Upper lobe of right lung (tissue), 1 donor: Measurements from ENCODE around the gene SCD5. TPM values are rescaled to one million over a fixed set of nuclear protein-coding genes. Genes with fewer than 3 reads are reported as not detected.

Source experiments
- ATAC-seq: fragments of 200-7000 bp; cut with Tn5 transposase; one replicate; pipeline ENCODE4 v1.9.1; 2020; ENCODE audit warnings: mild to moderate bottlenecking, moderate library complexity
- DNase-seq: peaks from one replicate; pipeline ENCODE4 v3.0.0-alpha.2; 2020
- H3K27ac ChIP-seq: fragments of 200-600 bp; one replicate; pipeline ENCODE4 v1.8.0; 2022
- H3K27me3 ChIP-seq: fragments of 200-600 bp; one replicate; pipeline ENCODE4 v1.8.0; 2022; ENCODE audit warnings: mild to moderate bottlenecking
- H3K36me3 ChIP-seq: fragments of 200-600 bp; one replicate; pipeline ENCODE4 v1.8.0; 2022
- H3K4me1 ChIP-seq: fragments of 200-600 bp; one replicate; pipeline ENCODE4 v1.8.0; 2022
- H3K4me3 ChIP-seq: fragments of 200-600 bp; one replicate; pipeline ENCODE4 v1.8.0; 2022; ENCODE audit warnings: mild to moderate bottlenecking
- H3K9me3 ChIP-seq: fragments of 200-600 bp; one replicate; pipeline ENCODE4 v1.8.0; 2022
- intact Hi-C: fragments of 100-400 bp; cut with DNase I; formaldehyde crosslinking; loops from one replicate; pipeline ENCODE4 v1.11.0; 2022
- total RNA-seq: library from RNA; stranded (reverse); fragmentation: NEBNext Ultra II Directional; extraction: Animal tissue kit (Norgen Biotek cat#: 25700); gene quantifications from one replicate; pipeline ENCODE4 v1.2.1, GENCODE V29; 2021
- TF ChIP-seq, protein P1 (sequence below): fragments of 200-600 bp; IDR thresholded peaks from one replicate; pipeline ENCODE4 v1.8.0; 2022; ENCODE audit warnings: antibody characterized with exemption
- donor health status: DM: no; HTN: yes; CAD: no; lungs with severe emphysema.

Gene SCD5
- total RNA-seq, 1 donor from 2014 or later, result 20.6 TPM

DNA sequence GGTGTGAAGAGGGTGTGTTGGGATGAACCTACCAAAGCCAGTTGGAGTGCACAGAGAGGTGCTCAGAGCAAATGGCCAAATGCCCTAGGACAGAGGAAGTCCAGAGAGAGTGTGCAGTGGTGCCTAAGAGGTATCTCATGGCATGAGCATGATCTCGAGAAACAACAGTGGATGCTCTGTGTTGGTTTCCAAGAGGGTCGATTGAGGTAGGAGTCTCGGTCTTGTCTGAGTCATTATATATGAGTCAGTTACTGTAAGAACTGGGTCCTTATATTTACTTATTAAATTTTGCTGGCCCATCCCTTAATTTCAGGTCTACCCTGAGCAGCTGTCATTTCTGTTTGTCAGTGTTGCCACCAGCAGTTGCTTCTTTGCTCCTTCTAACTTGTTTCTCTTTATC, 150.2 kb downstream of the SCD5 start:
- no peaks in the 10 kb centered on the region for H3K4me1 ChIP-seq
- TF ChIP-seq, protein P1, sequence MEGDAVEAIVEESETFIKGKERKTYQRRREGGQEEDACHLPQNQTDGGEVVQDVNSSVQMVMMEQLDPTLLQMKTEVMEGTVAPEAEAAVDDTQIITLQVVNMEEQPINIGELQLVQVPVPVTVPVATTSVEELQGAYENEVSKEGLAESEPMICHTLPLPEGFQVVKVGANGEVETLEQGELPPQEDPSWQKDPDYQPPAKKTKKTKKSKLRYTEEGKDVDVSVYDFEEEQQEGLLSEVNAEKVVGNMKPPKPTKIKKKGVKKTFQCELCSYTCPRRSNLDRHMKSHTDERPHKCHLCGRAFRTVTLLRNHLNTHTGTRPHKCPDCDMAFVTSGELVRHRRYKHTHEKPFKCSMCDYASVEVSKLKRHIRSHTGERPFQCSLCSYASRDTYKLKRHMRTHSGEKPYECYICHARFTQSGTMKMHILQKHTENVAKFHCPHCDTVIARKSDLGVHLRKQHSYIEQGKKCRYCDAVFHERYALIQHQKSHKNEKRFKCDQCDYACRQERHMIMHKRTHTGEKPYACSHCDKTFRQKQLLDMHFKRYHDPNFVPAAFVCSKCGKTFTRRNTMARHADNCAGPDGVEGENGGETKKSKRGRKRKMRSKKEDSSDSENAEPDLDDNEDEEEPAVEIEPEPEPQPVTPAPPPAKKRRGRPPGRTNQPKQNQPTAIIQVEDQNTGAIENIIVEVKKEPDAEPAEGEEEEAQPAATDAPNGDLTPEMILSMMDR, result no peak
- H3K9me3 ChIP-seq, result no peaks in the 10 kb centered on the region
- DNase-seq (no peak), ATAC-seq (no peak)
- H3K4me3 ChIP-seq, result no peak overlapping the region
- H3K27me3 ChIP-seq, result no peaks in the 10 kb centered on the region
- no peaks in the 10 kb centered on the region for H3K36me3 ChIP-seq
- H3K27ac ChIP-seq, result no peak overlapping the region
- intact Hi-C loops, result no loop called here

DNA sequence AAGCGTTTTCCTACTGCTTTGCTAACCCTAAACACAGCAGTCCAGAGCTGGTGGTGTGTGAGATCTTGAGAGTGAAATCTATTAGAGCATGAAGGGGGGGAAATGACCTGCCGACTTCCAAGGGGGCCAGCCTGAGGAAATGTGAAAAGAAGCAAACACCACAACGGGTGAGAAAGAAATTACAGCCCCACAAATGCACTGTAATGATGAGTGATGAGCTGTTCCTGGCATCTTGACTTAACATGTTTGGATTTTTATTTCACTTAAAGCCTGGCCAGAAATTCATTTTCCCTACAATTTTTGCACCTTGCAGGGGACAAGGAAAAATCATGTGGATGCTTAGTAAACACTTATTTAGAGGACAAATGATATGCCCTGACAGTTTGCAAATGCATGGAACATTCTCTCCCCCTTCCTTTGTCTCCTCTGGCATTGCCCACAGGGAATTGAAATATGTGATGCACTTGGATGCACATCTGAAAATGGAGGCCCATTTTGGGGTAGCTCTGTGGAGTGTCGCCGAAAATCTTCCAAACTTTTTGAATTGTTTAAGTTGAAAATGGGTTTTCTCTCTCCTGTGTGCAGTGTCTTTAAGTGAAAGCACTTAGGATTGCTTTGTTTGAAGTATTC, 152.5 kb downstream of the SCD5 start:
- no peak for DNase-seq
- Histone ChIP-seq H3K27ac (no peak overlapping the region), H3K36me3 (no peaks in the 10 kb centered on the region), H3K4me1 (no peaks in the 10 kb centered on the region), H3K9me3 (no peaks in the 10 kb centered on the region), H3K4me3 (no peak overlapping the region), H3K27me3 (no peaks in the 10 kb centered on the region)
- no peak for ATAC-seq
- intact Hi-C loops, result no loop called here
- TF ChIP-seq, protein P1, result no peak

DNA sequence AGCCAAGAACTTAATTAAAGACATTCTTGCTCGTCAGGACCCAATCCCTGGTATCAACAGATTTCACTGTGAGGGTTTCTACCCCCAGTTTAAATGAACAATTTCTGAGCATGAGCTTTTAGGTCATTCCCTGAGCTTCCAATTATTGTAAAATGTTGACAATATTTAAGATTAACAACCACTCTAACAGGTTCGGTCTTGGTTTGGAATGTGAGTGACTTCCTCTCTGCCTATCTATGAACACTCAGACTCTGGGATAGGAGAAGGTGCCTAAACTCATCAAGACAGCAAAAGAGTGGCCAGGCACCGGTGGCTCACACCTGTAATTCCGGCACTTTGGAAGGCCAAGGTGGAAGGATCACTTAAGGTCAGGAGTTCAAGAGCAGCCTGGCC, 153.9 kb downstream of the SCD5 start:
- Histone ChIP-seq H3K27ac (no peak overlapping the region), H3K4me3 (no peak overlapping the region), H3K9me3 (no peaks in the 10 kb centered on the region), H3K27me3 (no peaks in the 10 kb centered on the region), H3K36me3 (no peaks in the 10 kb centered on the region), H3K4me1 (no peaks in the 10 kb centered on the region)
- no peak for DNase-seq
- TF ChIP-seq, protein P1, result no peak
- intact Hi-C loops, result no loop called here
- no peak for ATAC-seq

DNA sequence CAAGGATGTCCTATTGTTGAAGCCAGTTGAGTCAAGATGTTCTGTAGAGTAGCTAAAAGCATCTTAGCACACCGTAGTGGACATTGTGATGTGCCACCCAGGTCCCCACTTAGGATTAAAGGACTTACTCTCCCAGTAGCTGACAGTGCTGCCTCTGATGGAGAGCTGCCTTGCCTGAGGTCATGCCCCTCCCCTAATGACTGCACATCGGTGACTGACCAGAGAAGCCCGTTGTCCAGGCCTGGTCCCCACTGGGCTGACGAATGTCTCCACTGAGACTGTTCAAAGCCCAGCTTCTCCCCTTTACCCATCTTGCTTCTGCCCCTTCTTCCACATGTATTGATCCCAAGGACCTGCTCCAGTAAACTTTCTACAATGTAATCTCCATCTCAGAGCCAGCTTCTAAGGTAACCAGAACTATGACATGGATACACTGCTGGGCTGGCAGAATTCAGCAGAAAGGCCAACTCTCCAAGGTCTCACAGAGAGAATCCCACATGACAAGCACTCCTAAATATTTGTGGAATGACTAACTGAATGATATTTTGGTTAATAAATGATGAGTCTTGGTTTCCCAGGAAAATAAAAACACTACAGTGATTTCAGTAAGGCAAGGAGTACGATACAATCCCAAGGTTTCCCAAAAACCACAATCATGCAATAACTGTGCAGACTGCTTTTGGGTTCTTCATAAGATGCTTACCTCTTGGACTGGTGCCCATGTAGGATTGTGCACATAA, 154.4 kb downstream of the SCD5 start:
- intact Hi-C loops, result no loop called here
- ATAC-seq, result no peak
- TF ChIP-seq, protein P1, result no peak
- Histone ChIP-seq H3K4me3 (no peak overlapping the region), H3K36me3 (no peaks in the 10 kb centered on the region), H3K27me3 (no peaks in the 10 kb centered on the region), H3K27ac (no peak overlapping the region), H3K9me3 (no peaks in the 10 kb centered on the region), H3K4me1 (no peaks in the 10 kb centered on the region)
- DNase-seq, result no peak

DNA sequence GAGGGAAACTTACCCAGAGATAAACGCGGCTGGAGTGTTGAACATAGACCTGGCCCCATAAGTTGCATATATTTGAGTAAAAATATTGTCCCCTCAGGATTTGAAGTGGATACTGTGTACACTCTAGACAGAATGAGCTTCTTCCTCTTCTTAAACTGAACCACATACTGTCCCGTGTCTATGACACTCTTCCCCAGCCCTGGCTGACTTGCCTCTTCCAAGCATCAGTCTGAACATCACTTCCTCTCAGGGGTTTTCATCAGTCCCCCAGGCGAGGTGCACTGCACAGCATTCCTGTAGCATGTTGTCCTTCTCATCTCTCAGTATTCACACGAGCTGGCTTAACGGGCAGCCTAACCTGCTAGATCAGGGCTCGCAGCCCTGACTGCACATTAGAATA, 156.3 kb downstream of the SCD5 start:
- ATAC-seq (peak; percentile 61), DNase-seq (no peak)
- Histone ChIP-seq H3K36me3 (no peaks in the 10 kb centered on the region), H3K4me3 (no peak overlapping the region), H3K27me3 (no peaks in the 10 kb centered on the region), H3K27ac (no peak overlapping the region), H3K4me1 (no peaks in the 10 kb centered on the region), H3K9me3 (no peaks in the 10 kb centered on the region)
- intact Hi-C loops, result no loop called here
- TF ChIP-seq, protein P1, result no peak
